NOMO-1 treated with DMSO at 0.1 percent for 48 hours (cell line): ENCODE data around the gene MAPK1IP1L.
"Not testable (repeated sequence)": the region's sequence is repeated elsewhere in the genome, so short reads cannot be mapped to it uniquely, and the experiment has no call there.

Experiments
- DNase-seq: peaks from one replicate; lab custom pipeline; 2025; ENCODE audit not compliant: unreplicated experiment; lab: John Stamatoyannopoulos, UW

The MAPK1IP1L gene

DNA sequence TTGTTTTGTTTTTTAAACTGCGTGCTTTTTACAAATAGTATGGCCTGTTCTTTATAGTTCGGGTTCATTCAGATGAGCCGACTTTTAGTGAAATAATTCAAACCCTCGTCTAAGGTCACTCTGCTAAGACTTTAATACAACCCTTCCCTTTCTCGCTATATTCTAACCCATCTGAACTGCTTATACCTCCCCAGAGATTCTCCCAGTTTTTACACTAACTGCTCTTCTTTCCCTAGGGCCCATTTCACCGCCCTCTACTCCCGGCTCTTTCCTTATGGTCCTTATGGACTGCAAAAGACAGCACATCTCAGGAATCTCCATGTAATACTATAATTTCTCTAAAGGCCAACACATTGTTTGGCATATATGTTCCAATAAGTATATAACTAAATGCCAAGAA is 2.1 kb downstream of the MAPK1IP1L start:
- DNase-seq, result no peak

DNA sequence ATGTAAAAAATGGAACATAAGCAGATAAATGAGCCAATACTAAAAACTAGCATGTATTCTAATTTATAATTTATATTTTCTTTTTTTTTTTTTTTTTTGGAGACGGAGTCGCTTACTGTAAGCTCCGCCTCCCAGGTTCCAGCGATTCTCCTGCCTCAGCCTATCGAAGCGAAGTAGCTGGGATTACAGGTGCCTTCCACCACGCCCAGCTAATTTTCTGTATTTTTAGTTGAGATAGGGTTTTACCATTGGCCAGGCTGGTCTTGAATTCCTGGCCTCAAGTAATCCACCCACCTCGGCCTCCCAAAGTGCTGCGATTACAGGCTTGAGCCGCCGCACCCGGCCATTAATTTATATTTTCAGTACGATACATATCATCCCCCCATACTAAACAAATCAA is 2.7 kb downstream of the MAPK1IP1L start:
- DNase-seq, result no peak

DNA sequence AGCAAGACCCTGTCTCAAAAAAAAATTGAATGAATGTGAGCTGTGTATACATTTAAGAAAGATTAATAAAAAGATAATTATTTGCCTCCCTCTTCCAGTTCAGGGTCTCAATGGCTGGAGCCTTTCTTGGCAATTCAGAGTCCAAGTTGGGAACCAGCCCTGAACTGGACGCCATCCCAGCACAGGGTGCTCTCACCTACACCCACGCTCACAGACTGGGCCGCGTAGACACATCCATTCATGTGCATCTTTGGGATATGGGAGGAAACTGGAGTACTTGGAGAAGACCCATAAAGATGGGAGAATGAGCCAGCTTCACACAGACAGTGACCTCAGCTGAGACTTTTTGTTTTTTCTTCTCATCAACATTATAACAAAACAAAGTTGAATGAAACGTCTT is 6.5 kb downstream of the MAPK1IP1L start:
- no peak for DNase-seq

DNA sequence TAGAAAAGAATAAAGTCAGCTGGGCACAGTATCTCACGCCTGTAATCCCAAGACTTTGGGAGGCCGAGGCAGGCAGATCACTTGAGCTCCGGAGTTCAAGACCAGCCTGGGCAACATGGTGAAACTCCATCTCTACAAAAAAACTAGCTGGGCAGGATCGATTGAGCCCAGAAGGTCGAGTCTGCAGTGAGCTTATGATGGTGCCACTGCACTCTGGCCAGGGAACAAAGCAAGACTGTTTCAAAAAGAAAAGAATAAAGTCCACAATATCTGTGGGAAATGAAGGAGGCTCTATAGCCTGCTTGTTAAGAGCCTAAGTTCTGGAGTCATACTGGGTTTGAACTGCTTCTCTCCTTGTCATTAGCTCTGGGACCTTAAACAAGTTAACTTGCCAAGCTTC is 7.9 kb downstream of the MAPK1IP1L start:
- DNase-seq, result no peak

DNA sequence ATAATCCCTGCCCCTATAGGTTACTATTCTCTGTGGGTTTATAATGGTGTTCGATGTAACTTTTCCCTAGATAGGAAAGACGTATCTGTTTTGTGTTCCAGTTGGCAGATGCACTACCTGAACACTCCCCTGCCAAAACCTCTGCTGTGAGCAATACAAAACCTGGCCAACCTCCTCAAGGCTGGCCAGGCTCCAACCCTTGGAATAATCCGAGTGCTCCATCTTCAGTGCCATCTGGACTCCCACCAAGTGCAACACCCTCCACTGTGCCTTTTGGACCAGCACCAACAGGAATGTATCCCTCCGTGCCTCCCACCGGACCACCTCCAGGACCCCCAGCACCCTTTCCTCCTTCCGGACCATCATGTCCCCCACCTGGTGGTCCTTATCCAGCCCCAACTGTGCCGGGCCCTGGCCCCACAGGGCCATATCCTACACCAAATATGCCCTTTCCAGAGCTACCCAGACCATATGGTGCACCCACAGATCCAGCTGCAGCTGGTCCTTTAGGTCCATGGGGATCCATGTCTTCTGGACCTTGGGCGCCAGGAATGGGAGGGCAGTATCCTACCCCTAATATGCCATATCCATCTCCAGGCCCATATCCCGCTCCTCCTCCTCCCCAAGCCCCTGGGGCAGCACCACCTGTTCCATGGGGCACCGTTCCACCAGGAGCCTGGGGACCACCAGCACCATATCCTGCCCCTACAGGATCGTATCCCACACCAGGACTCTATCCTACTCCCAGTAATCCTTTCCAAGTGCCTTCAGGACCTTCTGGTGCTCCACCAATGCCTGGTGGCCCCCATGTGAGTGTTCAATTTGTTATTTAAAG is 11.3 kb downstream of the MAPK1IP1L start:
- DNase-seq, result no peak

DNA sequence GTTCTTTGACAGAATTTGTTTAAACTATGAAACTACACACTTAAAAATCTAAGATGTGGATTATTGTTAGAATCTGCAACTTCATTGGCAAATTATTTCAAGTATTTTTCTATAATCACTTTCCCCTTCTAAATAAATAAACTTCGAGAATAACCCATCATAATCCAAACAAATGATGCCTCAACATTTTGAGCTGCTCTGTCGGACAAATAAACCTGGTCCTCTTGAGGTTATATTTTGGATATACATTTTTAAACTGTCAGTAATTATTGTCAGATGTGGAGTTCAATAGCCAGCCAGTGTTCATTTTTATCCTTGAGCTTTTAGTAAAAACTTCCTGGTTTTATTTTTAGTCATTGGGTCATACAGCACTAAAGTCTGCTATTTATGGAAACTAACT is 13.4 kb downstream of the MAPK1IP1L start:
- DNase-seq, result not testable (repeated sequence)

DNA sequence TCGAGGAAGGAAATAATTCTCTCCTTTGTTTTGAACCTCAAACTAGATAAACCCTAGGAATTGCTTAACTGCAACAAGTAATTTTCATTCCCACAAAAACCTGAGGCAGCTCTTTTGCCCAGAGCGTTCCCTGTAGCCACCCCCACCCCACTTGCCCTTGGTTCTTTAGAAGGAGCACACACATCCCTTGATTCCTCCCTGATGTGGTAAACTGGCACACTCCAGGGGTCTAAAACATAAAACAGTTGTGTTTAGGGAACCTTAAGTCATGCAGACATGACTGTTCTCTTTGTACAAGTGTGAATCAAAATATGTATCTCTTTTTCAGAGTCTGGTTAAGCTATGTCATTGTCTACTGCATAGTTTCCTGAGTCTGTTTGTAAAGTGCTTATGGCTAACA is 14.0 kb downstream of the MAPK1IP1L start:
- DNase-seq, result no peak

DNA sequence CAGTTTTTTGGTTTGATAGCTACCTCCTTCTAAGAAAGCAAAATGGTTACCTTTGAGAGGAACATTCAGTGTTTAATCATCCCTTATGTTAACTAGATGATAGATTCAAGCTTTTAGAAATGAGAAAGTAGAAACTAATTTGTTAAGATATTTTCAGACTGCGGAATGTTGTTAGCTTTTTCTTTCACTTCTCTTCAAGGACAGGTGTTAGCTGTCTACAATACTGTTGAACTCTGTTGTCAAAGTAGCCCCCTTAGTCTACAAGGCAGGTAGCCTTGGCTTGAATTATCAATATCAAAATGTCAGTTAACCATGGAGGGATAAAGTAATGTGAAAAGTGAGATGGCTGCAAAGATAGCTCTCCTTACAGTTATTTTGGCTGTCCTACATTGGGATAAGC is 14.8 kb downstream of the MAPK1IP1L start:
- no peak for DNase-seq

DNA sequence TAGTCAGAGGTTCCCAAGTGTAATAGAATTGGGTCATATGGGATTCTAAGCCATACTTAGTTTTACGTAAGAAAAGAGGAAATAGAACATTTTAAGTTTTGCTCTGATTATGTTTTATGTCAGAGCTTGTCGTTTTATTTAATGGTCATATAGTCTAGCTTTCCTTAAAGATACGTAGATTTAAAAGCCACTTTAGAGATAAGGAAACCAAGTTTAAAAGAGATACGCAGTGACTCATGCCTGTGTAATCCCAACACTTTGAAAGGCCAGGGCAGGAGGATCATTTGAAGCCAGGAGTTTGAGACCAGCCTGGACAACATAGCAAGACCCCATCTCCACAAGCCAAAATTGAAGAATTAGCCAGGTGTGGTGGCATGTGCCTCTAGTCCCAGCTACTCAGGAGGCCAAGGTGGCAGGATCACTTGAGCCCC is 19.5 kb downstream of the MAPK1IP1L start:
- peak; percentile 12 for DNase-seq

DNA sequence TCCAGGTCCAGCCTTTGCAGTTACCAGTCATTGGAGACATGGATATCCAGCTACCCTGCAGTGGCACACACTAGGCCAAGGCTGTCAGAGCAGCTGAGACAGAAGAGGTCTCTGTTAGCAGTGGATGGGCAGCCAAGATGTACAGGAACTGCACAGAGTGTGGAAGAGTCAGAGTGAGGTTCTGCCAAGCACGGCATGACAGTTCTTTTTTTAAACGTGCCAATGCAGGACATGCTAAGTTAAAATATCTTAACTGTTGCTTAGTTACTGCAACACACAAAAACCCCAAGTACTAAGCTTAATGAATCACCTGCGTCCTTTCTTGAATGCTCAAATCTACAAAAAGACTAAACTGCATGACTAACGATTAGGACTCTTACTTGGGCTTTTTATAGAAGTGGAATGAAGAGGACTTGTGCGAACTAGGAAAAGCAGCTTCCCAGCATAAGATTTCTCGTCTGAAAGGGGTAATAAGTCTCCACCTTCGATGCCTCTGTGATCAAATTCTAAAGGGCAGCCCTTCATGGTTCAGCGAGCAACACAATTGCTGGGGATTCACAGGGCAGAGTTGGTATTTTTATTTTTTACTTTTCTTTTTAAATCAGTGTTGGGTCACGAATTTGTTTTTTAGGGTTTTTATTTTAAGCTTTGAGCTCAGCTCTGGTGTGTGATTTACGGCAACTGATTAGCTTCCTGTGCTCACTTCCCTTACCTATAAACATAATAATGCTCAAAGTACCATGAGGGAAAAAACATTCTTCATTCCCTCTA is 20.6 kb downstream of the MAPK1IP1L start:
- peak; percentile 41 for DNase-seq

DNA sequence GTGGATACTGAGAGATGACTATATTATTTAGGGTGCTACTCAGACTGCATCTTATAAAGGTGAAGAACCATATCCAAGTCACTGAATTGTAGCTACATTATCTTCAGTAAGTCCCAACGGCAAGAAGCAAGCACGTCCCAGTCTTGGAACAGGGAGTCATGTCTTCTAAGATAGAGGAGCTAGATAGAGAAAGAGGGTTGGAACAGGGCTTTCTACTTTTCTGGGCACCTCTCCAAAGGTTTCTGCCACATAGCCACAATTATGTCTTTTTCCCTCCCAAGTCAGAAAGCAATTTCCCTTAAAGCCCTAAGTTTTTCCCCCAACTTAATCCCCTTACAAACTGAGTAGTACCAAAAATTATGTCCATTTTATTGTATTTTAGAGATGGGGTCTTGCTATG is 22.4 kb downstream of the MAPK1IP1L start:
- no peak for DNase-seq

DNA sequence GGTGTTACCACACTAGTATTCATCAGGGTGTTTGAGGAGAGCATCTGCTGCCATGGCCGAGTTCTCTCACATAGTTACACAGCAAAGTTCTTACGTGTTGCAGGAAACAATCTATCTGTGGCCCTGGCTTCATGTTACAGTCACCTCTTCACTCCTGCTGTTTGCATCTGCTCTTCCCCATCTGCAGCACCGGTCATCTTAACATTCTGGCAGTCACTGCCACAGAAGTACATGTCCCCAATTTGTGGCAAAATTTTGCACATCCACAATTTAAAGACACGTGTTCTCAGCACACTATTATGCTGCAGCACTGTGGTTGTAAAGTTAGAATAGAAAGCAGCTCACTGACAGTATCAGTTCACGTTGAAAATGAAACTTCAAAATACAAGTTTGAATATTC is 23.2 kb downstream of the MAPK1IP1L start:
- DNase-seq, result no peak

DNA sequence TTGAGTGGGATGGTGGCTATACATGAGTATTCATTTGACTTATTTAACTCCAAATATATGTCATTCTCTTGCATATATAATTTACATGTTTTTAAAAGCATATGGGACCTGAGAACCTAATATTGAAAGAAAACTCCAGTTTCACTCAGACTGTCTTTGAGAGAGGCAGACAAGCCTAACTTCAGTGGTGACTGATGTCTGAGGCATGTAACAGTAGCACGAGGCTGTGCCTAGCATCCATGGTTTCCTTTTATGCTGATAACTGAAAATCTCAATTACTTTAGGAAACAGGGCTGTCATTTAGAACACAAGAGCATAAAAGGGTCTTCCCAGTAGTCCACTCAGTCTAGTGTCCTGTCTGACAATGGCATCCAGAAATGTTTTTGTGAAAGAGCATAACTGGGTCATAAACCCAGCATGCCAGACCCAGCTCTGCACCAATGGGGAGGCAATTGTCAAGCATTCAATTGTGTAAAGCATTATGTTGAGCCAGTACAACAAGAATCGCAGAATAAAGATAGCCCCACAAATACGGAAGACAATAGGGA is 24.3 kb downstream of the MAPK1IP1L start:
- no peak for DNase-seq

DNA sequence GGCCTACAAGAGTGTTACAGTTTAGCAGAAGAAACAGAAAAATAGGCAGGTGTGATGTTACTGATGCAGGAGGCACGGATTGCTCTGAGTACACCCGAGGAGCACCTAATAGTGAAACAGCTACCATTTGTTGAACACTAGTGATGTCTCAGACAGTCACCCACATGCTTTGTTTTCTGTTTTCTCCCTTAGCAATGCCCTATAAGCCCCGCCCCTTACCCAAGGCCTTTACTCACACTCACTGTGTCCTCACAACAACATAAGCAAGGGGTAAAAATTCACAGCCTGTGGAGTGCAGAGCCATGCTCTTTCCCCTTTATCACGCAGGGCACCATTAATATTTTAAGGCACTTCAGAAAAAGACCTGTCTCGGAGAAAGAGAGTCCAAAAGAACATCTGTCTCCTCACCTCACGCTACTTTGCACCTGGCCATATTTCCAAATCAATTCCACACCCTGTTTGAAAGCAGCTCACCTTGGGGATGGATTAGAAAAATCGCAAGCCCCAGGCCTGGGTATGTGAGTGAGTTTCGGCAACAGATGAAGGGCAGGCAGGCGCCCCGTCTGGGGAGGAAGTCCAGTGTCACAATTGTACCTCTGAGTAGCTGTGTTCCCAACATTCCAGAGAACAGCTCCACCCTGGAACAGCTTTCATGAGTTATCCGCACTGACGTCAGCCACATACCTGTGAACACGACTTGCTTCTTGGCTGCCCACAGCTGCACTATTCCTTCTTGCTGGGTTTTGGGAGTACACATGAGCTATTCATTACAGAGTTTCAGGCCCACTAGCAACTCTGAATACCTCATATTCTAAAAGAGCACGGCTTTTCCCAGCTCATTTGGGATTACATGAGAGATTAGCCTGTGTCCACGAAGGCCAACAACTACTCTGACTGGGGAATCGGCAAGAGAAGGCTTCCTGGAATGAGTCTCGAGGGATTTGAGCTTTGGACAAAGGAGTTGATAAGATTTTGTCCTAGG is 26.0 kb downstream of the MAPK1IP1L start:
- DNase-seq, result no peak

DNA sequence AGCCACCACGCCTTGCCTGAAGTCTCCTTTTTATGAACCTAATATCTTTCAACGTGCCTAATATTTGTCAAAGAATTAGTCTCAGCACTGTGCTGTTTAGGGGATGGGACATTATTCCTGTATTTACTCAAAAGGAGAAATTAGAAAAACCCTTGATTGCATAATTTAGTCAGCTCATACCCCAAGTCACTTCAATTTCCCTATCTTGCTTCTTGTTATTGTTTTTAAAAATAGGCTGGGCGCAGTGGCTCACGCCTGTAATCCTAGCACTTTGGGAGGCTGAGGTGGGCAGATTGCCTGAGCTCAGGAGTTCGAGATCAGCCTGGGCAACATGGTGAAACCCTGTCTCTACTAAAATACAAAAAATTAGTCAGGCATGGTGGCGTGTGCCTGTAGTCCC is 28.5 kb downstream of the MAPK1IP1L start:
- peak; percentile 53 for DNase-seq

DNA sequence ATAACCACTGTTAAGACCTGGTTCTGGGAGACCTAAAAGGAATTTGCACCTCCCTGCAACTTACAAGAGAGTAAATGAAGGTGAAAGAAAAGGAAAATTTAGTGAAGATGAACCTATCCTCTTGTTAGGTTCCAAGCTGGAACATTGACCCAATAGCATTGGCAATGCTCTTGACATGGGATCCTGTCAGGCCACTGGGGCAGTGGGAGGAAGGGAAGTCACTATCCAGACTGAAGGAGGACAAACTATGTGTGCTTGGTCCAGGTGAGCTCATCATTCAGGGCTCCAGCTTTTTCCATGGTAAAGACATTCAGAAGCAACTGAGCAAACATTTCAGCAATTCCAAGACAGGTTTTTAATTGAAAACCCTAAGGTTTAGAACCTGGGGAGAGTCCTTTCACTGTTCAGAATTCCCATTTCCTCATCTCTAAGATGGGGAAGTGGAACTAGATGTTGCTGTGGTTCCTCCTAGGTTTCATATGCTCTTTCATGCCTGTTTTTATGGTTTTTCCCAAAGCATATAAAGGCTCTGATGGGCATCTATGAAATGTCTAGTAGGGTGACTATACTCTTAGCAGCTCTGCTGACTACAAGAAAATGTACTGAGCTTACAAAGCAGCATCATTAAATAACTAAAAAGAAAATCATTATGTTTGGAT is 33.1 kb downstream of the MAPK1IP1L start:
- DNase-seq, result peak; percentile 29

DNA sequence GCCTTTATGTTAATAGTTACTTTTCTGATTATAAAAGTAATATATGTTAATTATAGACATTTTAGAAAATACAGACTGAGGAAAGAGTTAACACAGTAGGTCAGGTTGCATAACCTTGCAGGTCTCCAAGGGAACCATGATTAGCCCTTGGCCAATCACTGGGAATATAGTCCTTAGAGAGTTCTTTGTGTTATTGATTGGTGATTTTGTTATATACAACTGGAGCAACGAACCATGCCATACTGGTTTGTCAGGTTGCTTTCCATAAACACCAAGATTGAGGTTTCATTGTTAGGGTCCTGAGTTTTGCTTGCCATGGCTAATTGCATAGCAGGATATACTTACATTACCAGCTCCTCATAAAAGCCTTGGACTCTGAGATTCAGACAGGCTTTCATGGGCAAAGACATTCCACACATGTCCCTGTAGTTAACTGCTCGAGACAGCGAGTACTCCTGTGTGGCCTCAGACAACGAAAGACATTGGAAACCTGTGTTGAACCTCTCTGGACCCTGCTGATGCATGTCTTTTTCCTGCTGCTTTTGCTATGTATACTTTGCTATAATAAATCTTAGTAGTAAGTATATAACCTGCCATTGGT is 33.7 kb downstream of the MAPK1IP1L start:
- no peak for DNase-seq

DNA sequence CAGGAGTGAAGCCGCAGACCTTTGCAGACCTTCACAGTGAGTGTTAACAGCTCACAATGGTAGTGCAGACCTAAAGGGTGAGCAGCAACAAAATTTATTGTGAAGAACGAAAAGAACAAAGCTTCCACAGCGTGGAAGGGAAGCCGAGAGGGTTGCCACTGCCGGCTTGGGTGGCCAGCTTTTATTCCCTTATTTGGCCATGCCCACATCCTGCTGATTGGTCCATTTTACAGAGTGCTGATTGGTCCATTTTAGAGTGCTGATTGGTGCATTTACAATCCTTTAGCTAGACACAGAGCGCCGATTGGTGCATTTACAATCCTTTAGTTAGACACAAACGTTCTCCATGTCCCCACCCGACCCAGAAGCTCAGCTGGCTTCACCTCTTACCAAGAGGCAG is 35.5 kb downstream of the MAPK1IP1L start:
- no peak for DNase-seq

DNA sequence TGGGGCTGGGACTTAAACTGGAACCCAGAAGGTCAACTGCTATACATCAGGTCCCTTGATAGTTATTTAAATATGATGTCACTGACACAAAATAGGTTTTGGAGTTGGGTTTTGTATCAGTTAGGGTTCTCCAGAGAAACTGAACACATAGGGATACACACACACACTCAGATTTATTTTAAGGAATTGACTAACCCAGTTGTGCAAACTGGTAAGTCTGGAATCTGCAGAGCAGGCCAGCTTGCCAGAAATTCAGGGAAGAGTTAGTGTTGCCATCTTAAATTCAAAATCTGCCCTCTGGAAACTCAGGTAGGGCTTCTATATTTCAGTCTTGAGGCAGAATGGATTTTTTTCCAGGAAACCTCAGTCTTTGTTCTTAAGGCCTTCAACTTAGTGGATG is 36.9 kb downstream of the MAPK1IP1L start:
- no peak for DNase-seq

DNA sequence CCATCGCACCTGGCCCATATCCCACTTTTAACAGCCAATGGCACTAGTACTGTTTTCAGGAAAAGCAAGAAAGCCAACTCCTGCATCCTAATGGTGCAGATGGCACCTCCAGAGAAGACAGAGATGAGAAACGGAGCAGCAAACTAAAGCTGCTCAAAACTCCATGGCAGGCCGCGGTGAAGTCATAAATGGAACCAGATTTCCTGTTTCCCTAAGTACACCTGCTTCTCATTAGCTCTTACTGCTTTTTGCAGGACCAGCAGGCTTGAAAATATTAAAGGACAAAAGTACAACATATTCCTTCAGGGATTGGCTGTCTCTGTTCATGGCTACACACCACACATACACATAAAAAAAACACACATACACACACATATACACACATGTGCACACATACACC is 40.9 kb downstream of the MAPK1IP1L start:
- DNase-seq, result no peak
